Activated effector memory CD4-positive, alpha-beta T cell treated with anti-CD3 and anti-CD28 coated beads, Interleukin-2, amount 50 U/mL, for 16 hours (primary cell): ENCODE results near the gene PLA2G3.
"Not testable (repeated sequence)": the region's sequence is repeated elsewhere in the genome, so short reads cannot be mapped to it uniquely, and the experiment has no call there.

ENCODE experiments used
- DNase-seq: peaks from one replicate; pipeline ENCODE4 v3.0.0-alpha.2; 2020

PLA2G3 gene, protein sequence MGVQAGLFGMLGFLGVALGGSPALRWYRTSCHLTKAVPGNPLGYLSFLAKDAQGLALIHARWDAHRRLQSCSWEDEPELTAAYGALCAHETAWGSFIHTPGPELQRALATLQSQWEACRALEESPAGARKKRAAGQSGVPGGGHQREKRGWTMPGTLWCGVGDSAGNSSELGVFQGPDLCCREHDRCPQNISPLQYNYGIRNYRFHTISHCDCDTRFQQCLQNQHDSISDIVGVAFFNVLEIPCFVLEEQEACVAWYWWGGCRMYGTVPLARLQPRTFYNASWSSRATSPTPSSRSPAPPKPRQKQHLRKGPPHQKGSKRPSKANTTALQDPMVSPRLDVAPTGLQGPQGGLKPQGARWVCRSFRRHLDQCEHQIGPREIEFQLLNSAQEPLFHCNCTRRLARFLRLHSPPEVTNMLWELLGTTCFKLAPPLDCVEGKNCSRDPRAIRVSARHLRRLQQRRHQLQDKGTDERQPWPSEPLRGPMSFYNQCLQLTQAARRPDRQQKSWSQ

GRCh38 chr22:31139866-31140716, at the start of gene PLA2G3:
Gene PLA2G3, minus strand, starts transcription at chr22:31140508. Its CDS starts 154 bp downstream, at chr22:31140354.
- no peak for DNase-seq

- no peak for DNase-seq
Observed at GRCh38 chr22:31187627-31188026, 47.3 kb upstream of the PLA2G3 start.

- DNase-seq = no peak
Observed at GRCh38 chr22:31185056-31185455, 44.7 kb upstream of the PLA2G3 start.

DNA sequence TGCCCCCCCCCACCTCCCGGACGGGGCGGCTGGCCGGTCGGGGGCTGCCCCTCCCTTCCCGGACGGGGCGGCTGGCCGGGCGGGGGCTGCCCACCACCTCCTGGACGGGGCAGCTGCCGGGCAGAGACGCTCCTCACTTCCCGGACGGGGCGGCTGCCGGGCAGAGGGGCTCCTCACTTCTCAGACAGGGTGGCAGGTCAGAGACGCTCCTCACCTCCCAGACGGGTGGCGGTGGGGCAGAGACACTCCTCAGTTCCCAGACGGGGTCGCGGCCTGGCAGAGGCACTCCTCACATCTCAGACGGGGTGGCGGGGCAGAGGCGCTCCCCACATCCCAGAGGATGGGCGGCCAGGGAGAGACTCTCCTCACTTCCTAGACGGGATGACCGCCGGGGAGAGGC, 43.7 kb upstream of the PLA2G3 start:
- no peak for DNase-seq

GRCh38 chr22:31179345-31179744, 39.0 kb upstream of the PLA2G3 start:
- no peak for DNase-seq

DNA sequence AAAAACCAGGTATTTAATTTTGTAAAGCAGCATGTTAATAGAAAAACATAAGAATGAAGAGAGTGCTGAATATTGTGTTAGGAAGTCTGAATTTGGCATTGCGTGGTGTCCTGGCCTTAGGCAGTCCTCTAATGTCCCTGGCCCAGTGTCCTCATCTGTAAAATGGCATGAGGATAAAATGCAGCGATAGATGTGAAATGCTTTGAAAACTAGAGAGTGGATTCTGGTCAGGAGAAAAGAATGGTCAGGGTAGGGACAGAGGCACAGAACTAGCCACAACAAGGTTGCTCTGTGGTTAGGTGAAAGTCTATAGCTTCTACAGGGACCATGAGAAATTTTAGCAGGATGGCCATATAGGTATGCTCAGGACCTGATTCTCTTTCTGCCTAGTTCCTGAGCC, 38.6 kb upstream of the PLA2G3 start:
- no peak for DNase-seq

GRCh38 chr22:31177420-31178162, 37.3 kb upstream of the PLA2G3 start:
- DNase-seq = no peak

DNA sequence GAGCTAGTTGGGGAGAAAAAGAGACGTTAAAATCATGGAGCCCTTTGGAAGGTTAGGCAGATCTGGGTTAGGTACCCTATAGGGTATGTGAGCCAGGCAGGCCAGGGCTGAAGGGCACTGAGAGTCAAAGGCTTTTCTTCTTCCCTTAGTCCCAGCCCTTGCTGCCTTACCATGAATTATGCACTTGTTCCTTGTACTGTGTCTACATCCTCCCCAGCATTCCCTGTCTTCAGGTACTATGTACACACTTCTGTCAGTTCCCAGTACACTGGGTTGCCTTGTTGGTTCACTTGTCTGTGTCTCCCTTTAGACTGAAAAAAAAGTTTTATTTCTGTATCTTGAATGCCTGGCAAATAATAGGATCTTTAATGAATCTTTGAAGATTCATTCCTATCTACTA, 36.6 kb upstream of the PLA2G3 start:
- no peak for DNase-seq

GRCh38 chr22:31173386-31174145, 33.3 kb upstream of the PLA2G3 start:
- DNase-seq = no peak

DNA sequence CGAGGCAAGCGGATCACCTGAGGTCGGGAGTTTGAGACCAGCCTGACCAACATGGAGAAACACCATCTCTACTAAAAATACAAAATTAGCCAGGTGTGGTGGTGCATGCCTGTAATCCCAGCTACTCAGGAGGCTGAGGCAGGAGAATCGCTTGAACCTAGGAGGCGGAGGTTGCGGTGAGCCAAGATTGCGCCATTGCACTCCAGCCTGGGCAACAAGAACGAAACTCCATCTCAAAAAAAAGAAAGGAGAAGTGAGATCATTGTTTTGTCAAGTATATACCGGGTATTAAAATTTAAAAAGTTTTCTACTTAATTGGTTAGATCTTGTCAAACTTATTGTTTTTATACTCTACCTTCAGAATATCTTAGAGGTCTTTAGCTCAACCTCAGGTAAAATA, 31.4 kb upstream of the PLA2G3 start:
- DNase-seq = not testable (repeated sequence)

- no peak for DNase-seq
Observed at GRCh38 chr22:31170971-31171370, 30.7 kb upstream of the PLA2G3 start.

- DNase-seq = no peak
Observed at GRCh38 chr22:31162015-31162765, 21.9 kb upstream of the PLA2G3 start.

- no peak for DNase-seq
Observed at GRCh38 chr22:31161386-31161785, 21.1 kb upstream of the PLA2G3 start.

DNA sequence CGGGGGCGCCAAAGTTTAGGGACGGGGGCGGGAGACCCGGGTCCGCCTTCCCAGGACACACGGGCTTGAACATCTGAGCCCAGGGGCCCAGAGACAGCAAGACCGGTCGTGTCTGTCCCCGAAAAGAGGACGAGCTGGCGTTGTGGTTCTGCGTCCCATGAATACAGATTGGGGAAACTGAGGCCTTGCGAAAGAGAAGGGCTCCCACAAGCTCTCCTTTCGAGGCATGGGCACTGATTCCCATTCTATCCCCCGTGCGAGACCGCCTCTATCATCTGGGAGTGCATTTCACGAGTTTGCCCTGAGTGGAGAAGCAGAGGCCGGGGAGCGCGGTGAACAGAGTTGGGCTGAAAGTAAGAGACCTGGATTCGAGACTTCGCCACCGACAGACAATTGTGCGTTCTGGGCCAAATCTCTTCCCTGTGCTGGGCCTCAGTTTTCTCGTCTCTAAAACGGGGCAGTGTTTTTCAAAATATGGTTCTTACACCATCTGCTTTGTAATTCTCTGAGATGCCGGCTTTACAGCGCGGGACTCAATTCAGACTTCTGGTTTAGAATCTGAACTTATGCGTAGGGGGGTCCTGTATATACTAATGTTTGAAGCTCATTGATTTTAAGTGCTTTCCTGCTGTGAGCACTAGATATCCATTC, 20.1 kb upstream of the PLA2G3 start:
- DNase-seq = peak; percentile 66

DNA sequence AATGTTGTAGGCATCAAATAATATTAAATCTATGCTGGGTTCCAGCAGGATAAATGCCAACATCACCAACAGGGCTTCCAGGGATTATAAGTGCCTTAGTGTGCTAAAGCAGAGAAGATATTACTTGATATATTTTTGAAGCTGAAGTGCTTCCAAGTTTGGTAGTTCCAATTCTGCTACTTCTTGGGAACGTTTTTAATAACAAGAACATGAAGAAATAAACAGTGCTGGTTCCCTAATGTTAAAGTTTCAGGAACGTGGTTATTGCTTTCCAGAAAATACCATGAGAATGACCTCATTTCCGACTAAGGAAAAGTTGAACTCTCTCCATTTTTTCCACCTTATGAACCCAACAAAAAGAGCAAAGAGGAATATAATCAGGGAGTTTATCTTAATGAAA, 15.1 kb upstream of the PLA2G3 start:
- no peak for DNase-seq

DNA sequence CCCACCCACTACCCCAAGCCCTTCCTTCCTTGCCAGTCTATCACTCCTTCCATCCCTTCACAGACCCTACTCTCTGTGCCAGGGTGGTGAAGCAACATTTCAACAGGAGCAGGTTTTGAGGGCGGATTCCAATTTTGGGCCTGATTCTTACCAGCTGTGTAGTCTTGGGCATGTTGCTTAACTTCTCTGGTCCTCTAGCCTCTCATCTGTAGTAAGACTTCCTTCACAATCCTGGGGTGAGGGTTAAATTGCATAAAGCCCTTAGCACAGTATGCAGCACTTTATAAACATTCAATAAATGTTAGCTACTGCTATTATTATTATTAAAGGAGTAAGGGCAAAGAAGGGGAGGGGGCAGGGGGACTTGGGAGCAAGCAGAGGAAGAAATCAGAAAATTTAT, 14.7 kb upstream of the PLA2G3 start:
- no peak for DNase-seq

DNA sequence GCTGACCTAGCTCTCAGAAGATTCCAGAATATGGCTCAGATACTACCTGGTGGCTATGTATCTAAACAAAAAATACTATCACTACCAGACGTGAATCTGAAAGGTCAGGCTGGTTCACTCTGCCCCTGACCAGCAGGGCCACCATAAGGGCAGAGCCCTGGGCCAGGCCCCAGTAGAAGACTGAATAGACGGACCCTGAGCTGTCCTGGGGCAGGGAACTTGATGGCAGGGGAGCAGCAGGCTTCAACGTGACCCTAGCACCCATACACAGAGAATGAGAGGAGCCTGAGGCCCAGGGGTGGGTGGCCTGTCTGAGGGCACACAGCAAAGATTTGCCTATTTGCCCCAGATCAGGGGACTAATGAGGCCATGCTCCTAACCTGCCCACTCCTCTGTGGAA, 13.0 kb upstream of the PLA2G3 start:
- no peak for DNase-seq

GRCh38 chr22:31151872-31152271, 11.6 kb upstream of the PLA2G3 start:
- no peak for DNase-seq

GRCh38 chr22:31150615-31151014, 10.3 kb upstream of the PLA2G3 start:
- DNase-seq = no peak

GRCh38 chr22:31148953-31149627, 8.8 kb upstream of the PLA2G3 start:
- no peak for DNase-seq
